ENCODE results near the gene NT5M.
A peak's percentile ranks its signal among the peaks of the same experiment; 100 is the strongest.
"Not testable (repeated sequence)": the region's sequence is repeated elsewhere in the genome, so short reads cannot be mapped to it uniquely, and the experiment has no call there.

The NT5M gene

GRCh38 chr17:17303010-17303846 lies at the start of gene NT5M:
TSS of gene NT5M (plus strand) at chr17:17303373. CDS start at chr17:17303551, 178 bp downstream.
- peak within 1 kb of the TSS; percentile 63 for H2AFZ ChIP-seq (ENCODE audit: low read length, unreplicated experiment)
- H3K27ac ChIP-seq (ENCODE audit: low read depth, low read length), result no peak within 1 kb of the TSS
- no peaks in the 10 kb centered on the region for H3K27me3 ChIP-seq (ENCODE audit: insufficient read depth, low read length)
- no peaks in the 10 kb centered on the region for H3K36me3 ChIP-seq (ENCODE audit: insufficient read depth, low read length)
- H3K4me1 ChIP-seq (ENCODE audit: control insufficient read depth, insufficient read depth, low read length, unreplicated experiment), result peaks cover 16% of the 10 kb centered on the region
- H3K79me2 ChIP-seq (ENCODE audit: control insufficient read depth, insufficient read depth, low read length, unreplicated experiment), result peaks cover 3% of the 10 kb centered on the region
- H3K4me3 ChIP-seq (ENCODE audit: low read depth, low read length), result peak within 1 kb of the TSS; percentile 89

- H3K36me3 ChIP-seq (ENCODE audit: insufficient read depth, low read length), result peaks cover 21% of the 10 kb centered on the region
- no peak overlapping the region for H3K27ac ChIP-seq (ENCODE audit: low read depth, low read length)
- H3K79me2 ChIP-seq (ENCODE audit: control insufficient read depth, insufficient read depth, low read length, unreplicated experiment), result no peaks in the 10 kb centered on the region
- no peak overlapping the region for H3K4me3 ChIP-seq (ENCODE audit: low read depth, low read length)
- H2AFZ ChIP-seq (ENCODE audit: low read length, unreplicated experiment), result no peak overlapping the region
- no peaks in the 10 kb centered on the region for H3K27me3 ChIP-seq (ENCODE audit: insufficient read depth, low read length)
- H3K4me1 ChIP-seq (ENCODE audit: control insufficient read depth, insufficient read depth, low read length, unreplicated experiment), result no peaks in the 10 kb centered on the region
Measured at GRCh38 chr17:17253406-17253805, 49.8 kb upstream of the NT5M start.

- Histone ChIP-seq H3K27me3 (ENCODE audit: insufficient read depth, low read length) (no peaks in the 10 kb centered on the region), H3K36me3 (ENCODE audit: insufficient read depth, low read length) (peaks cover 25% of the 10 kb centered on the region), H2AFZ (ENCODE audit: low read length, unreplicated experiment) (no peak overlapping the region), H3K4me1 (ENCODE audit: control insufficient read depth, insufficient read depth, low read length, unreplicated experiment) (no peaks in the 10 kb centered on the region), H3K79me2 (ENCODE audit: control insufficient read depth, insufficient read depth, low read length, unreplicated experiment) (no peaks in the 10 kb centered on the region), H3K27ac (ENCODE audit: low read depth, low read length) (no peak overlapping the region), H3K4me3 (ENCODE audit: low read depth, low read length) (no peak overlapping the region)
Measured at GRCh38 chr17:17254036-17254435, 49.1 kb upstream of the NT5M start.

GRCh38 chr17:17255689-17256088 lies 47.5 kb upstream of the NT5M start:
- H3K4me1 ChIP-seq (ENCODE audit: control insufficient read depth, insufficient read depth, low read length, unreplicated experiment); H2AFZ ChIP-seq (ENCODE audit: low read length, unreplicated experiment); H3K79me2 ChIP-seq (ENCODE audit: control insufficient read depth, insufficient read depth, low read length, unreplicated experiment); H3K27ac ChIP-seq (ENCODE audit: low read depth, low read length); H3K27me3 ChIP-seq (ENCODE audit: insufficient read depth, low read length); H3K4me3 ChIP-seq (ENCODE audit: low read depth, low read length): not testable (repeated sequence)
- peaks cover 28% of the 10 kb centered on the region for H3K36me3 ChIP-seq (ENCODE audit: insufficient read depth, low read length)

- no peaks in the 10 kb centered on the region for H3K27me3 ChIP-seq (ENCODE audit: insufficient read depth, low read length)
- H2AFZ ChIP-seq (ENCODE audit: low read length, unreplicated experiment), result no peak overlapping the region
- no peaks in the 10 kb centered on the region for H3K4me1 ChIP-seq (ENCODE audit: control insufficient read depth, insufficient read depth, low read length, unreplicated experiment)
- H3K79me2 ChIP-seq (ENCODE audit: control insufficient read depth, insufficient read depth, low read length, unreplicated experiment), result no peaks in the 10 kb centered on the region
- H3K27ac ChIP-seq (ENCODE audit: low read depth, low read length), result no peak overlapping the region
- peaks cover 27% of the 10 kb centered on the region for H3K36me3 ChIP-seq (ENCODE audit: insufficient read depth, low read length)
- no peak overlapping the region for H3K4me3 ChIP-seq (ENCODE audit: low read depth, low read length)
Measured at GRCh38 chr17:17256316-17256715, 46.9 kb upstream of the NT5M start.

- Histone ChIP-seq H3K27me3 (ENCODE audit: insufficient read depth, low read length) (no peaks in the 10 kb centered on the region), H3K36me3 (ENCODE audit: insufficient read depth, low read length) (peaks cover 31% of the 10 kb centered on the region), H3K27ac (ENCODE audit: low read depth, low read length) (no peak overlapping the region), H3K79me2 (ENCODE audit: control insufficient read depth, insufficient read depth, low read length, unreplicated experiment) (no peaks in the 10 kb centered on the region), H3K4me3 (ENCODE audit: low read depth, low read length) (no peak overlapping the region), H3K4me1 (ENCODE audit: control insufficient read depth, insufficient read depth, low read length, unreplicated experiment) (no peaks in the 10 kb centered on the region), H2AFZ (ENCODE audit: low read length, unreplicated experiment) (no peak overlapping the region)
Measured at GRCh38 chr17:17258011-17258410, 45.2 kb upstream of the NT5M start.

- H3K27me3 ChIP-seq (ENCODE audit: insufficient read depth, low read length), result no peaks in the 10 kb centered on the region
- H3K4me3 ChIP-seq (ENCODE audit: low read depth, low read length), result no peak overlapping the region
- no peak overlapping the region for H2AFZ ChIP-seq (ENCODE audit: low read length, unreplicated experiment)
- no peak overlapping the region for H3K27ac ChIP-seq (ENCODE audit: low read depth, low read length)
- H3K4me1 ChIP-seq (ENCODE audit: control insufficient read depth, insufficient read depth, low read length, unreplicated experiment), result no peaks in the 10 kb centered on the region
- H3K36me3 ChIP-seq (ENCODE audit: insufficient read depth, low read length), result peaks cover 26% of the 10 kb centered on the region
- H3K79me2 ChIP-seq (ENCODE audit: control insufficient read depth, insufficient read depth, low read length, unreplicated experiment), result no peaks in the 10 kb centered on the region
Measured at GRCh38 chr17:17258998-17259397, 44.2 kb upstream of the NT5M start.

GRCh38 chr17:17264430-17264829 lies 38.7 kb upstream of the NT5M start:
- no peak overlapping the region for H3K4me3 ChIP-seq (ENCODE audit: low read depth, low read length)
- H3K27ac ChIP-seq (ENCODE audit: low read depth, low read length), result no peak overlapping the region
- peaks cover 3% of the 10 kb centered on the region for H3K79me2 ChIP-seq (ENCODE audit: control insufficient read depth, insufficient read depth, low read length, unreplicated experiment)
- no peaks in the 10 kb centered on the region for H3K27me3 ChIP-seq (ENCODE audit: insufficient read depth, low read length)
- peaks cover 39% of the 10 kb centered on the region for H3K36me3 ChIP-seq (ENCODE audit: insufficient read depth, low read length)
- no peaks in the 10 kb centered on the region for H3K4me1 ChIP-seq (ENCODE audit: control insufficient read depth, insufficient read depth, low read length, unreplicated experiment)
- no peak overlapping the region for H2AFZ ChIP-seq (ENCODE audit: low read length, unreplicated experiment)

GRCh38 chr17:17269926-17270773 lies 33.0 kb upstream of the NT5M start:
- Histone ChIP-seq H3K27ac (ENCODE audit: low read depth, low read length) (no peak overlapping the region), H3K36me3 (ENCODE audit: insufficient read depth, low read length) (peaks cover 44% of the 10 kb centered on the region), H2AFZ (ENCODE audit: low read length, unreplicated experiment) (no peak overlapping the region), H3K27me3 (ENCODE audit: insufficient read depth, low read length) (no peaks in the 10 kb centered on the region), H3K4me3 (ENCODE audit: low read depth, low read length) (no peak overlapping the region), H3K79me2 (ENCODE audit: control insufficient read depth, insufficient read depth, low read length, unreplicated experiment) (peaks cover 25% of the 10 kb centered on the region), H3K4me1 (ENCODE audit: control insufficient read depth, insufficient read depth, low read length, unreplicated experiment) (no peaks in the 10 kb centered on the region)

GRCh38 chr17:17275971-17276370 lies 27.2 kb upstream of the NT5M start:
- no peaks in the 10 kb centered on the region for H3K27me3 ChIP-seq (ENCODE audit: insufficient read depth, low read length)
- H3K4me1 ChIP-seq (ENCODE audit: control insufficient read depth, insufficient read depth, low read length, unreplicated experiment), result peaks cover 12% of the 10 kb centered on the region
- no peak overlapping the region for H3K27ac ChIP-seq (ENCODE audit: low read depth, low read length)
- peaks cover 69% of the 10 kb centered on the region for H3K79me2 ChIP-seq (ENCODE audit: control insufficient read depth, insufficient read depth, low read length, unreplicated experiment)
- no peak overlapping the region for H3K4me3 ChIP-seq (ENCODE audit: low read depth, low read length)
- H2AFZ ChIP-seq (ENCODE audit: low read length, unreplicated experiment), result no peak overlapping the region
- H3K36me3 ChIP-seq (ENCODE audit: insufficient read depth, low read length), result peaks cover 16% of the 10 kb centered on the region
